Panc1 (cell line): ENCODE data around the gene AGFG1. TPM values are rescaled to one million over a fixed set of nuclear protein-coding genes. Genes with fewer than 3 reads are reported as not detected.

ENCODE experiments used
- ATAC-seq: fragments of 200-7000 bp; cut with Tn5 transposase; 2 replicates; pipeline ENCODE4 v1.9.1; 2020; ENCODE audit warnings: mild to moderate bottlenecking, moderate library complexity
- BruUV-seq: library from RNA; stranded (reverse); fragments of 400-500 nt; replicated peaks from 2 replicates; lab custom pipeline; 2021; lab: Mats Ljungman, UMichigan
- CTCF ChIA-PET: fragments of 300-600 bp; sonication (Branson Sonifier 250); formaldehyde crosslinking; loops from one replicate; lab custom pipeline; 2022; ENCODE audit warnings: antibody characterized with exemption; lab: Charles Lee
- POLR2A ChIA-PET: fragments of 300-600 bp; sonication (Branson Sonifier 250); formaldehyde crosslinking; loops from one replicate; lab custom pipeline; 2022; ENCODE audit warnings: antibody characterized with exemption; lab: Charles Lee
- DNase-seq: peaks from one replicate; pipeline ENCODE4 v3.0.0-alpha.2; 2010; ENCODE audit warnings: low read depth, low spot score
- H3K27ac ChIP-seq: 2 replicates; pipeline ENCODE4 v1.5.1; 2011; ENCODE audit warnings: mild to moderate bottlenecking, low read length, inconsistent platforms
- H3K27me3 ChIP-seq: fragments of 200-500 bp; sonication (Bioruptor generic); 2 replicates; pipeline ENCODE4 v1.6.0; 2014; ENCODE audit warnings: low read length, inconsistent platforms; ENCODE audit not compliant: control insufficient read depth, insufficient read depth
- H3K36me3 ChIP-seq: fragments of 200-500 bp; sonication (Bioruptor generic); 2 replicates; pipeline ENCODE4 v1.5.1; 2014; ENCODE audit warnings: inconsistent platforms, mild to moderate bottlenecking, low read length, moderate library complexity; ENCODE audit not compliant: control insufficient read depth, insufficient read depth
- H3K4me1 ChIP-seq: 2 replicates; pipeline ENCODE4 v1.5.1; 2011; ENCODE audit warnings: inconsistent platforms, mild to moderate bottlenecking, low read length, moderate library complexity; ENCODE audit not compliant: control insufficient read depth, insufficient read depth
- H3K4me3 ChIP-seq, 2 experiments: 2 replicates each; pipeline ENCODE4 v1.5.1; 2011 to 2012; ENCODE audit warnings: low read depth in 2 of 2, low read length in 2 of 2, mild to moderate bottlenecking in 2 of 2, inconsistent platforms in 1 of 2, moderate library complexity in 1 of 2
- H3K9me3 ChIP-seq: fragments of 200-500 bp; sonication (Bioruptor generic); 2 replicates; pipeline ENCODE4 v1.5.1; 2014; ENCODE audit warnings: low read depth, mild to moderate bottlenecking, inconsistent platforms, low read length, moderate library complexity; ENCODE audit not compliant: control insufficient read depth, insufficient read depth
- POLR2AphosphoS5 ChIP-seq: IDR thresholded peaks from 2 replicates; pipeline ENCODE4 v1.6.1; 2012; ENCODE audit warnings: mild to moderate bottlenecking, low read depth, low read length, moderate library complexity
- SIN3A ChIP-seq: IDR thresholded peaks from 2 replicates; pipeline ENCODE4 v1.6.1; 2012; ENCODE audit warnings: low read depth, mild to moderate bottlenecking, low read length, moderate library complexity, borderline replicate concordance; ENCODE audit not compliant: insufficient read depth
- TCF7L2 ChIP-seq: IDR thresholded peaks from 2 replicates; pipeline ENCODE4 v1.6.1; 2011; ENCODE audit warnings: mild to moderate bottlenecking, low read depth, low read length, inconsistent platforms
- in situ Hi-C: cut with HindIII; loops from 2 replicates; pipeline ENCODE4 v1.10.0; 2016; ENCODE audit warnings: low sequenced_read_pairs, low pct_unique_long_range_greater_than_20kb
- intact Hi-C: fragments of 100-400 bp; cut with micrococcal nuclease; formaldehyde crosslinking; loops from one replicate; pipeline ENCODE4 v1.10.0; 2022; ENCODE audit not compliant: unreplicated experiment
- total RNA-seq: library from RNA; stranded (reverse); gene quantifications from one replicate; pipeline ENCODE4 v1.2.1, GENCODE V29; 2021; ENCODE audit not compliant: unreplicated experiment
- TF ChIP-seq, protein P1 (sequence below): fragments of 450-650 bp; IDR thresholded peaks from 2 replicates; pipeline ENCODE4 v1.5.1; 2017; ENCODE audit warnings: mild to moderate bottlenecking
- TF ChIP-seq, protein P2 (sequence below), 2 experiments: IDR thresholded peaks; 2 replicates each; pipeline ENCODE4 v1.6.1; 2011 to 2012; ENCODE audit warnings: low read depth in 2 of 2, control low read depth in 1 of 2, low read length in 1 of 2, mild to moderate bottlenecking in 1 of 2, moderate library complexity in 1 of 2; ENCODE audit not compliant: insufficient read depth in 1 of 2

AGFG1 gene
- total RNA-seq, 1 experiment from 2014 or later, result 98.5 TPM

DNA sequence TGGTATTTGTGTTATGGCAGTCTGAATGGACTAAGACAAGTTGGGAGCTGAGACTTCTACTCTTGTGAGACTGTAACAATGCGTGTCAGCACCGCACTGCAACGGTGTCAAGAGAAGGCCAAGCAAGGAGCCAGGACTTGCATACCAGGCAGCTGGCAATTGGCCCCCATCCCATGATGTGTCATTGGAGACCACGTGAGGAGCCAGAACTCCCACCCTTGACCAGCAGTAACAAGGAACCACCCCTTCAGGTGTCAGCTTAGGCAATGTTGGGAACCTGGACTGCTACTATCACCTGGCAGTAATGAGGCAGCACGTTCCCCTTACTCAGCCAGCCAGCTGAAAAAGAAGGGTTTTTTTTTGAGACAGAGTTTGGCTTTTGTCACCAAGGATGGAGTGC lies 32.7 kb upstream of the AGFG1 start:
- DNase-seq (no peak), ATAC-seq (no peak)
- ChIA-PET CTCF (no interaction called here), POLR2A (no interaction called here)
- Histone ChIP-seq H3K27ac (no peak overlapping the region), H3K4me3 (no peak overlapping the region), H3K36me3 (no peaks in the 10 kb centered on the region), H3K4me1 (no peaks in the 10 kb centered on the region), H3K9me3 (no peaks in the 10 kb centered on the region), H3K27me3 (no peaks in the 10 kb centered on the region)
- intact Hi-C loops, result no loop called here
- TF ChIP-seq, protein P1, sequence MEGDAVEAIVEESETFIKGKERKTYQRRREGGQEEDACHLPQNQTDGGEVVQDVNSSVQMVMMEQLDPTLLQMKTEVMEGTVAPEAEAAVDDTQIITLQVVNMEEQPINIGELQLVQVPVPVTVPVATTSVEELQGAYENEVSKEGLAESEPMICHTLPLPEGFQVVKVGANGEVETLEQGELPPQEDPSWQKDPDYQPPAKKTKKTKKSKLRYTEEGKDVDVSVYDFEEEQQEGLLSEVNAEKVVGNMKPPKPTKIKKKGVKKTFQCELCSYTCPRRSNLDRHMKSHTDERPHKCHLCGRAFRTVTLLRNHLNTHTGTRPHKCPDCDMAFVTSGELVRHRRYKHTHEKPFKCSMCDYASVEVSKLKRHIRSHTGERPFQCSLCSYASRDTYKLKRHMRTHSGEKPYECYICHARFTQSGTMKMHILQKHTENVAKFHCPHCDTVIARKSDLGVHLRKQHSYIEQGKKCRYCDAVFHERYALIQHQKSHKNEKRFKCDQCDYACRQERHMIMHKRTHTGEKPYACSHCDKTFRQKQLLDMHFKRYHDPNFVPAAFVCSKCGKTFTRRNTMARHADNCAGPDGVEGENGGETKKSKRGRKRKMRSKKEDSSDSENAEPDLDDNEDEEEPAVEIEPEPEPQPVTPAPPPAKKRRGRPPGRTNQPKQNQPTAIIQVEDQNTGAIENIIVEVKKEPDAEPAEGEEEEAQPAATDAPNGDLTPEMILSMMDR, result no peak
- TF ChIP-seq, protein P2, sequence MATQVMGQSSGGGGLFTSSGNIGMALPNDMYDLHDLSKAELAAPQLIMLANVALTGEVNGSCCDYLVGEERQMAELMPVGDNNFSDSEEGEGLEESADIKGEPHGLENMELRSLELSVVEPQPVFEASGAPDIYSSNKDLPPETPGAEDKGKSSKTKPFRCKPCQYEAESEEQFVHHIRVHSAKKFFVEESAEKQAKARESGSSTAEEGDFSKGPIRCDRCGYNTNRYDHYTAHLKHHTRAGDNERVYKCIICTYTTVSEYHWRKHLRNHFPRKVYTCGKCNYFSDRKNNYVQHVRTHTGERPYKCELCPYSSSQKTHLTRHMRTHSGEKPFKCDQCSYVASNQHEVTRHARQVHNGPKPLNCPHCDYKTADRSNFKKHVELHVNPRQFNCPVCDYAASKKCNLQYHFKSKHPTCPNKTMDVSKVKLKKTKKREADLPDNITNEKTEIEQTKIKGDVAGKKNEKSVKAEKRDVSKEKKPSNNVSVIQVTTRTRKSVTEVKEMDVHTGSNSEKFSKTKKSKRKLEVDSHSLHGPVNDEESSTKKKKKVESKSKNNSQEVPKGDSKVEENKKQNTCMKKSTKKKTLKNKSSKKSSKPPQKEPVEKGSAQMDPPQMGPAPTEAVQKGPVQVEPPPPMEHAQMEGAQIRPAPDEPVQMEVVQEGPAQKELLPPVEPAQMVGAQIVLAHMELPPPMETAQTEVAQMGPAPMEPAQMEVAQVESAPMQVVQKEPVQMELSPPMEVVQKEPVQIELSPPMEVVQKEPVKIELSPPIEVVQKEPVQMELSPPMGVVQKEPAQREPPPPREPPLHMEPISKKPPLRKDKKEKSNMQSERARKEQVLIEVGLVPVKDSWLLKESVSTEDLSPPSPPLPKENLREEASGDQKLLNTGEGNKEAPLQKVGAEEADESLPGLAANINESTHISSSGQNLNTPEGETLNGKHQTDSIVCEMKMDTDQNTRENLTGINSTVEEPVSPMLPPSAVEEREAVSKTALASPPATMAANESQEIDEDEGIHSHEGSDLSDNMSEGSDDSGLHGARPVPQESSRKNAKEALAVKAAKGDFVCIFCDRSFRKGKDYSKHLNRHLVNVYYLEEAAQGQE (IDR thresholded peaks at IDR 0.05; ENCODE audit: insufficient read depth in 1 of 2, low read depth in 2 of 2, low read length in 1 of 2), result no peak
- TF ChIP-seq SIN3A (no peak), TCF7L2 (no peak), POLR2AphosphoS5 (no peak)
- BruUV-seq, result no TSS peak
- in situ Hi-C loops, result no loop called here

DNA sequence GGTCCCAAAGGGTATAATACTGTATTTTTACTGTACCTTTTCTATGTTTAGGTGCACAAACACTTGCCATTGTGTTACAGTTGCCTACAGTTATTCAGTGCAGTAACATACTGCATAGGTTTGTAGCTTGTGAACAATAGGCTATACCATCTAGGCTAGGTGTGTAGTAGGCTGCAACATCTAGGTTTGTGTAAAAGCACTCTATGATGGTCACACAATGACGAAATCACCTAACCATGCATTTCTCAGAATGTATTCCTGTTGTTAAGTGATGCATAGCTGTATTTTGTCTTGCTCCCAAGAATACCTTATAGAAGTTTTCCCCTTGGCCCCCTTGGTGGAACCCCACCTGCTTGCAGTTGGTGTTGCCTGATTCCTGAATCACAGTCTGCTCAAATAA lies 29.3 kb upstream of the AGFG1 start:
- H3K36me3 ChIP-seq, result no peaks in the 10 kb centered on the region
- ATAC-seq (no peak), DNase-seq (no peak)
- H3K4me1 ChIP-seq, result no peaks in the 10 kb centered on the region
- no peak for TF ChIP-seq TCF7L2
- TF ChIP-seq, protein P2 (IDR thresholded peaks at IDR 0.05; ENCODE audit: insufficient read depth in 1 of 2, low read depth in 2 of 2, low read length in 1 of 2), result no peak
- TF ChIP-seq, protein P1, result no peak
- TF ChIP-seq POLR2AphosphoS5, result no peak
- TF ChIP-seq SIN3A, result no peak
- H3K4me3 ChIP-seq, result no peak overlapping the region
- no peaks in the 10 kb centered on the region for H3K9me3 ChIP-seq
- H3K27me3 ChIP-seq, result no peaks in the 10 kb centered on the region
- intact Hi-C loops, result no loop called here
- POLR2A ChIA-PET, result no interaction called here
- CTCF ChIA-PET, result no interaction called here
- in situ Hi-C loops, result no loop called here
- H3K27ac ChIP-seq, result no peak overlapping the region
- BruUV-seq, result no TSS peak
